ENCODE data around the gene CREG2. TPM values are rescaled to one million over a fixed set of nuclear protein-coding genes. Genes with fewer than 3 reads are reported as not detected.
A peak's percentile ranks its signal among the peaks of the same experiment; 100 is the strongest.

CREG2 gene
- total and polyA plus RNA-seq, 7 experiments from 2014 or later, result 0.56 TPM; not detected in 6

GRCh38 chr2:101429453-101429852 lies 42.1 kb upstream of the CREG2 start:
- no peak overlapping the region for H3K4me3 Mint-ChIP-seq
- no peaks in the 10 kb centered on the region for H3K27me3 ChIP-seq (ENCODE audit: control insufficient read depth in 2 of 2, insufficient read depth in 2 of 2, low read length in 2 of 2)
- POLR2A ChIA-PET, result no interaction called here
- H3K9me3 ChIP-seq (ENCODE audit: control insufficient read depth in 2 of 3, low read length in 3 of 3), result no peaks in the 10 kb centered on the region
- peaks cover 0 to 2% (median 0%) of the 10 kb centered on the region in 5 donors for H3K36me3 Mint-ChIP-seq
- no peaks in the 10 kb centered on the region for H3K9me3 Mint-ChIP-seq
- H3K4me3 ChIP-seq (ENCODE audit: low read length), result no peak overlapping the region
- H3K4me1 Mint-ChIP-seq, result no peaks in the 10 kb centered on the region
- no peaks in the 10 kb centered on the region for H3K27me3 Mint-ChIP-seq
- H3K36me3 ChIP-seq (ENCODE audit: control insufficient read depth in 2 of 3, insufficient read depth in 3 of 3, low read length in 3 of 3), result no peaks in the 10 kb centered on the region
- H3K27ac ChIP-seq (ENCODE audit: low read depth, low read length), result no peak overlapping the region
- ATAC-seq (no peak), DNase-seq (no peak)
- H3K4me1 ChIP-seq (ENCODE audit: control insufficient read depth in 2 of 2, insufficient read depth in 2 of 2, low read length in 2 of 2), result no peaks in the 10 kb centered on the region
- CTCF ChIA-PET, result interaction anchor here (1.0 kb wide), 1 partner anchor 303 kb away, joined by 3 read pairs; no protein-coding TSS in a partner anchor
- peak overlapping the region in 1 of 9 donors; percentile 48 for H3K27ac Mint-ChIP-seq
- intact Hi-C loops (cut with micrococcal nuclease), result no loop called here

GRCh38 chr2:101428422-101429176 lies 41.3 kb upstream of the CREG2 start:
- no peaks in the 10 kb centered on the region for H3K36me3 ChIP-seq (ENCODE audit: control insufficient read depth in 2 of 3, insufficient read depth in 3 of 3, low read length in 3 of 3)
- H3K9me3 ChIP-seq (ENCODE audit: control insufficient read depth in 2 of 3, low read length in 3 of 3), result no peaks in the 10 kb centered on the region
- ChIA-PET POLR2A (no interaction called here), CTCF (interaction anchor here (1.0 kb wide), 1 partner anchor 304 kb away, joined by 3 read pairs; no protein-coding TSS in a partner anchor)
- no peak overlapping the region for H3K27ac ChIP-seq (ENCODE audit: low read depth, low read length)
- H3K4me3 Mint-ChIP-seq, result no peak overlapping the region
- DNase-seq (no peak), ATAC-seq (no peak)
- no peaks in the 10 kb centered on the region for H3K4me1 Mint-ChIP-seq
- H3K27me3 ChIP-seq (ENCODE audit: control insufficient read depth in 2 of 2, insufficient read depth in 2 of 2, low read length in 2 of 2), result no peaks in the 10 kb centered on the region
- H3K27ac Mint-ChIP-seq, result no peak overlapping the region
- no peak overlapping the region for H3K4me3 ChIP-seq (ENCODE audit: low read length)
- H3K9me3 Mint-ChIP-seq, result peaks cover 0 to 6% (median 0%) of the 10 kb centered on the region in 11 donors
- intact Hi-C loops (cut with micrococcal nuclease), result no loop called here
- H3K27me3 Mint-ChIP-seq, result no peaks in the 10 kb centered on the region
- peaks cover 0 to 7% (median 0%) of the 10 kb centered on the region in 5 donors for H3K36me3 Mint-ChIP-seq
- no peaks in the 10 kb centered on the region for H3K4me1 ChIP-seq (ENCODE audit: control insufficient read depth in 2 of 2, insufficient read depth in 2 of 2, low read length in 2 of 2)

- H3K27me3 Mint-ChIP-seq, result no peaks in the 10 kb centered on the region
- CTCF ChIA-PET, result no interaction called here
Observed at GRCh38 chr2:101427743-101428142, 40.4 kb upstream of the CREG2 start.

GRCh38 chr2:101427240-101427639 lies 39.9 kb upstream of the CREG2 start:
- no peak for ATAC-seq
- CTCF ChIA-PET, result no interaction called here

More at GRCh38 chr2:101427743-101428142, 40.4 kb upstream of the CREG2 start:
- no peak overlapping the region for H3K27ac Mint-ChIP-seq
- no peaks in the 10 kb centered on the region for H3K4me1 ChIP-seq (ENCODE audit: control insufficient read depth in 2 of 2, insufficient read depth in 2 of 2, low read length in 2 of 2)
- H3K36me3 ChIP-seq (ENCODE audit: control insufficient read depth in 2 of 3, insufficient read depth in 3 of 3, low read length in 3 of 3), result no peaks in the 10 kb centered on the region
- intact Hi-C loops (cut with micrococcal nuclease), result no loop called here
- H3K9me3 Mint-ChIP-seq, result peaks cover 0 to 6% (median 0%) of the 10 kb centered on the region in 11 donors
- no peak overlapping the region for H3K4me3 Mint-ChIP-seq
- H3K27me3 ChIP-seq (ENCODE audit: control insufficient read depth in 2 of 2, insufficient read depth in 2 of 2, low read length in 2 of 2), result no peaks in the 10 kb centered on the region
- no peak overlapping the region for H3K27ac ChIP-seq (ENCODE audit: low read depth, low read length)
- H3K4me3 ChIP-seq (ENCODE audit: low read length), result no peak overlapping the region
- no peak for ATAC-seq
- H3K36me3 Mint-ChIP-seq, result peaks cover 0 to 8% (median 0%) of the 10 kb centered on the region in 5 donors
- POLR2A ChIA-PET, result no interaction called here
- H3K9me3 ChIP-seq (ENCODE audit: control insufficient read depth in 2 of 3, low read length in 3 of 3), result no peaks in the 10 kb centered on the region
- no peaks in the 10 kb centered on the region for H3K4me1 Mint-ChIP-seq
- DNase-seq, result no peak

GRCh38 chr2:101426822-101427221 lies 39.5 kb upstream of the CREG2 start:
- POLR2A ChIA-PET, result no interaction called here
- Mint-ChIP-seq H3K9me3 (peaks cover 0 to 6% (median 0%) of the 10 kb centered on the region in 11 donors), H3K4me3 (no peak overlapping the region)

More at GRCh38 chr2:101427240-101427639, 39.9 kb upstream of the CREG2 start:
- H3K4me3 Mint-ChIP-seq, result no peak overlapping the region
- no peaks in the 10 kb centered on the region for H3K9me3 ChIP-seq (ENCODE audit: control insufficient read depth in 2 of 3, low read length in 3 of 3)
- POLR2A ChIA-PET, result no interaction called here
- intact Hi-C loops (cut with micrococcal nuclease), result no loop called here
- peak overlapping the region in 1 of 9 donors; percentile 12 for H3K27ac Mint-ChIP-seq
- H3K27ac ChIP-seq (ENCODE audit: low read depth, low read length), result no peak overlapping the region
- no peaks in the 10 kb centered on the region for H3K4me1 ChIP-seq (ENCODE audit: control insufficient read depth in 2 of 2, insufficient read depth in 2 of 2, low read length in 2 of 2)
- peaks cover 0 to 8% (median 0%) of the 10 kb centered on the region in 5 donors for H3K36me3 Mint-ChIP-seq
- H3K4me3 ChIP-seq (ENCODE audit: low read length), result no peak overlapping the region
- H3K27me3 Mint-ChIP-seq, result no peaks in the 10 kb centered on the region
- no peaks in the 10 kb centered on the region for H3K27me3 ChIP-seq (ENCODE audit: control insufficient read depth in 2 of 2, insufficient read depth in 2 of 2, low read length in 2 of 2)
- H3K9me3 Mint-ChIP-seq, result peaks cover 0 to 6% (median 0%) of the 10 kb centered on the region in 11 donors
- DNase-seq, result no peak
- H3K4me1 Mint-ChIP-seq, result no peaks in the 10 kb centered on the region
- H3K36me3 ChIP-seq (ENCODE audit: control insufficient read depth in 2 of 3, insufficient read depth in 3 of 3, low read length in 3 of 3), result no peaks in the 10 kb centered on the region

GRCh38 chr2:101420623-101421022 lies 33.3 kb upstream of the CREG2 start:
- POLR2A ChIA-PET, result interaction anchor here (0.8 kb wide), 1 partner anchor 304 kb away, joined by 3 read pairs; no protein-coding TSS in a partner anchor
- peaks cover 0 to 6% (median 0%) of the 10 kb centered on the region in 11 donors for H3K9me3 Mint-ChIP-seq
- peak overlapping the region in 1 of 9 donors; percentile 71 for H3K27ac Mint-ChIP-seq

More at GRCh38 chr2:101426822-101427221, 39.5 kb upstream of the CREG2 start:
- no peaks in the 10 kb centered on the region for H3K9me3 ChIP-seq (ENCODE audit: control insufficient read depth in 2 of 3, low read length in 3 of 3)
- intact Hi-C loops (cut with micrococcal nuclease), result no loop called here
- no peaks in the 10 kb centered on the region for H3K4me1 Mint-ChIP-seq
- H3K27ac Mint-ChIP-seq, result no peak overlapping the region
- H3K27me3 Mint-ChIP-seq, result no peaks in the 10 kb centered on the region
- CTCF ChIA-PET, result interaction anchor here (0.7 kb wide), 1 partner anchor 408 kb away, joined by 4 read pairs; no protein-coding TSS in a partner anchor
- no peaks in the 10 kb centered on the region for H3K4me1 ChIP-seq (ENCODE audit: control insufficient read depth in 2 of 2, insufficient read depth in 2 of 2, low read length in 2 of 2)
- no peak overlapping the region for H3K27ac ChIP-seq (ENCODE audit: low read depth, low read length)
- H3K27me3 ChIP-seq (ENCODE audit: control insufficient read depth in 2 of 2, insufficient read depth in 2 of 2, low read length in 2 of 2), result no peaks in the 10 kb centered on the region
- no peaks in the 10 kb centered on the region for H3K36me3 ChIP-seq (ENCODE audit: control insufficient read depth in 2 of 3, insufficient read depth in 3 of 3, low read length in 3 of 3)
- H3K36me3 Mint-ChIP-seq, result peaks cover 0 to 5% (median 0%) of the 10 kb centered on the region in 5 donors
- DNase-seq (no peak), ATAC-seq (no peak)
- no peak overlapping the region for H3K4me3 ChIP-seq (ENCODE audit: low read length)

More at GRCh38 chr2:101420623-101421022, 33.3 kb upstream of the CREG2 start:
- Mint-ChIP-seq H3K36me3 (peaks cover 0 to 5% (median 0%) of the 10 kb centered on the region in 5 donors), H3K4me1 (peaks cover 0 to 5% (median 0%) of the 10 kb centered on the region in 7 donors), H3K27me3 (no peaks in the 10 kb centered on the region), H3K4me3 (no peak overlapping the region)
- H3K36me3 ChIP-seq (ENCODE audit: control insufficient read depth in 2 of 3, insufficient read depth in 3 of 3, low read length in 3 of 3), result no peaks in the 10 kb centered on the region
- no peaks in the 10 kb centered on the region for H3K27me3 ChIP-seq (ENCODE audit: control insufficient read depth in 2 of 2, insufficient read depth in 2 of 2, low read length in 2 of 2)
- no peak for ATAC-seq
- intact Hi-C loops (cut with micrococcal nuclease), result no loop called here
- DNase-seq, result no peak
- CTCF ChIA-PET, result interaction anchor here (0.7 to 6.8 kb wide), 3 partner anchors 11 to 483 kb away, joined by 3 to 84 read pairs (median 4); no protein-coding TSS in a partner anchor
- no peak overlapping the region for H3K27ac ChIP-seq (ENCODE audit: low read depth, low read length)
- H3K4me1 ChIP-seq (ENCODE audit: control insufficient read depth in 2 of 2, insufficient read depth in 2 of 2, low read length in 2 of 2), result no peaks in the 10 kb centered on the region
- no peaks in the 10 kb centered on the region for H3K9me3 ChIP-seq (ENCODE audit: control insufficient read depth in 2 of 3, low read length in 3 of 3)
- no peak overlapping the region for H3K4me3 ChIP-seq (ENCODE audit: low read length)

Data from naive thymus-derived CD4-positive, alpha-beta T cell (primary cell).